ENCODE results near the gene MYCN.

MYCN gene

GRCh38 chr2:15991231-15991630 lies 50.9 kb downstream of the MYCN start:
- no peak for DNase-seq (ENCODE audit: low read depth)
- no peak for TF ChIP-seq CTCF (IDR thresholded peaks at IDR 0.05; ENCODE audit: control insufficient read depth, insufficient read depth, low read depth, low read length, missing control alignments)
- no peak overlapping the region for H3K4me3 ChIP-seq (ENCODE audit: control insufficient read depth, low read depth, low read length)

DNA sequence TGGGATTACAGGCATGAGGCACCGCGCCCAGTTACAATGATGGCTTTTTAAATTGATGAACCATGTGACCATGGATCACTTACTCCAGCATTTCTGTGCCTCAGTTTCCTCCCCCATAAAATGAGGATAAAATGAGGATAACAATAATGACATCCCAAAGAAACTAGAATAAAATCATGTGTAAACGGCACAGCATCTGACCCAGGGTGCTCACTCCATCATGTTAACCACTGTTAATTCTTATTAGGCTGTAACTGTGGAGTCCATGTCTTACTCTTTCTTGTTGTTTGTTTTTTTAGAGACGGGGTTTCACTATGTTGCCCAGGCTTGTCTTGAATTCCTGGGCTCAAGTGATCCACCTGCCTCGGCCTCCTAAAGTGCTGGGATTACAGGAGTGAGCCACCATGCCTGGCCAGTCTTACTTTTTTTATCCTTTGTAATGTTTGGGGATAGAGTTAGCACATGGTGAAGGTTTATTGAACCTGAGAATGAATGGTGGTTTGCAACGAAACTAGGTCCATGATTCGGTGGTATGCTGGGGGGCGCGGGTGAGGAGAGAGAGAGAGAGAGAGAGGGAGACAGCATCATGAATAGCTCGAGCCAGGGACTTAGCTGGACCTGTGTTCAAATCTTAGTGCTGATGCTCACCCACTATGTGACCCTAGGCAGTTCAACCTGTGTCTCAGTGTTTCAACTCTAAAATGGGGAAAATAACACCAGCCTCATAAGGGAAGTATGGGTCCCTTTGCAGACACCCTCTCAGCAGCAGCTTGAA lies 52.3 kb downstream of the MYCN start:
- H3K4me3 ChIP-seq (ENCODE audit: control insufficient read depth, low read depth, low read length), result no peak overlapping the region
- TF ChIP-seq CTCF (IDR thresholded peaks at IDR 0.05; ENCODE audit: control insufficient read depth, insufficient read depth, low read depth, low read length, missing control alignments), result no peak
- DNase-seq (ENCODE audit: low read depth), result no peak

- no peak for TF ChIP-seq CTCF (IDR thresholded peaks at IDR 0.05; ENCODE audit: control insufficient read depth, insufficient read depth, low read depth, low read length, missing control alignments)
- DNase-seq (ENCODE audit: low read depth), result no peak
- H3K4me3 ChIP-seq (ENCODE audit: control insufficient read depth, low read depth, low read length), result no peak overlapping the region
Measured at GRCh38 chr2:15993232-15993610, 52.9 kb downstream of the MYCN start.

DNA sequence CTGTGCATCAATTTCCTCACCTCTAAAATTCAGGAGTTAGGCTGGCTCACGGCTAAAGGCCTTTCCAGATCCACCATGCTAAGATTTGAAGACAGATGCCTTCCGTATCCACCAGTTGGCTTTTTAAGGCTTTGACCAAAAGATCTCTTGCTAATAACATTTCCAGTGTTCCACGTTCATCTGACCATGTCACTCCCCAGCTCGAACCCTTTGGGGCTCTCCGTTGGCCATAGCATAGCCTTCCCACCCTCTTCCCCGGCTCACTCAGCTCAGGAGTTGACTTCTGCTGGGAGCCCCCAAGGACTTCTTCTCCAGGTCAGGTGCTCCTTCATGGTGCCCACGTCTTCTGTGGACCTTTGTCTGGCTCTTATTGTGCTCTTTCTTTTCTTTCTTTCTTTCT lies 53.3 kb downstream of the MYCN start:
- no peak overlapping the region for H3K4me3 ChIP-seq (ENCODE audit: control insufficient read depth, low read depth, low read length)
- no peak for TF ChIP-seq CTCF (IDR thresholded peaks at IDR 0.05; ENCODE audit: control insufficient read depth, insufficient read depth, low read depth, low read length, missing control alignments)
- DNase-seq (ENCODE audit: low read depth), result no peak

- TF ChIP-seq CTCF (IDR thresholded peaks at IDR 0.05; ENCODE audit: control insufficient read depth, insufficient read depth, low read depth, low read length, missing control alignments), result no peak
- H3K4me3 ChIP-seq (ENCODE audit: control insufficient read depth, low read depth, low read length), result no peak overlapping the region
- DNase-seq (ENCODE audit: low read depth), result no peak
Measured at GRCh38 chr2:15995603-15996002, 55.3 kb downstream of the MYCN start.
